Measurements from ENCODE around the gene PRKACA.

GRCh38 chr19:14088634-14089411 is 28.7 kb downstream of the PRKACA start:
- TF ChIP-seq CTCF (IDR thresholded peaks at IDR 0.05), result no peak
- TF ChIP-seq POLR2AphosphoS5 (IDR thresholded peaks at IDR 0.05; ENCODE audit: insufficient read depth in 1 of 2, low read depth in 1 of 2), result no peak
- no peak for TF ChIP-seq POLR2A (IDR thresholded peaks at IDR 0.05)

All from vagina (tissue), 2 donors.